ENCODE data around the gene GABRR3.
A peak's percentile ranks its signal among the peaks of the same experiment; 100 is the strongest.
"Not testable (repeated sequence)": the region's sequence is repeated elsewhere in the genome, so short reads cannot be mapped to it uniquely, and the experiment has no call there.

The GABRR3 gene

GRCh38 chr3:98022978-98023820, 11.9 kb downstream of the GABRR3 start:
- peak; percentile 89 for FAIRE-seq
- DNase-seq (ENCODE audit: extremely low spot score, insufficient read length, low read depth), result no peak

DNA sequence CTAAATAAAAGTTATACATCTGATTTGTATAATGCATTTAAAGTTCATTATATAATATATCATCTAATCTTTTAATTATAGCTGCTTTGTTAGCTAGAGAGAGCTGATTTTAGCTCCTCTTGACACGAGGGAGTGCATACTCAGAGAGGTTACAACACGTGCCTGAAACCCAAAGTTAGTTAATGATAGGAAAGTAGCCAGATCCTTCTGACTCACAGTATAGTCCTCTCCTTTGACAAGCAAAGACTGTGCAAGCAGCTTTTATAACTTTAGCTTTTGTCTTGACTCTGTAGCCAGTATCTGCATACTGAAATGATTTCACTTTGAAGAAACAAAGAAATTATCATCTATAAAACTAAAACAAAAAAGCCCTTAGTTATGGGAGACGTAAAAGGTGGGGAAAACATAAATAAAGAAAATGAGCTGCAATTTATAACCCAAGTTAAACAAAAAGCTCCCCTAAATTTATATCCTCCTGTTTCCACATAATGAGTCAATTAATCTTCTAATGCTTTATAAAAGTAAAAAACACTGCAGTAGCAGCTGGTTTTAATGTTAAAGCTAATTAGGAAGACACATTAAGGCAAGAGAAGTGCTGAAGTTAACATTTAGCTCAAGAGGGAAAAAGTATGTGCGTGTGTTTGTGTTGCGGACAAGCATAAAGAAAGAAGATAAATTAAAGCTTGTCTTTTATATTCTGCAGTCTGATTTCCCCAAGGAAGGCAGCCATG, 13.1 kb downstream of the GABRR3 start:
- no peak for DNase-seq (ENCODE audit: extremely low spot score, insufficient read length, low read depth)
- no peak for FAIRE-seq

GRCh38 chr3:98020412-98020811, 14.7 kb downstream of the GABRR3 start:
- no peak for DNase-seq (ENCODE audit: extremely low spot score, insufficient read length, low read depth)
- FAIRE-seq, result no peak

DNA sequence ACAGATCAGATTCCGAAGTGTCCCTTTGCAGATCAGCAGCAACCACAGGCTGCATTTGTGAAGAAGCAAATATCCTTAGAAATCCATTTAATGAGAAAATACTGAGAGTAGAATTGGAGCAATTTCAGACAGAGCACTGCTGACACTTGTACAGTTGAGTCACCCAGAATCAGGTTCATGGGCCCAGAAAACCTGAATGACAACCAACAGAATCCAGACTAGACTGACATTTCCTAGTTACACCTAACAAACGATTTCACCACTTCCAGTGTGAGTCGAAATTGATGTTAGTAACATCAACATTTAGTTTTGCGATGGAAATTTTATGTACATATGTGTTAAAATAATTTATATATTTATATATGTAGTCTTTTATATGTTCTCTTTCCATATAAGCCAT, 16.8 kb downstream of the GABRR3 start:
- no peak for DNase-seq (ENCODE audit: extremely low spot score, insufficient read length, low read depth)
- no peak for FAIRE-seq

DNA sequence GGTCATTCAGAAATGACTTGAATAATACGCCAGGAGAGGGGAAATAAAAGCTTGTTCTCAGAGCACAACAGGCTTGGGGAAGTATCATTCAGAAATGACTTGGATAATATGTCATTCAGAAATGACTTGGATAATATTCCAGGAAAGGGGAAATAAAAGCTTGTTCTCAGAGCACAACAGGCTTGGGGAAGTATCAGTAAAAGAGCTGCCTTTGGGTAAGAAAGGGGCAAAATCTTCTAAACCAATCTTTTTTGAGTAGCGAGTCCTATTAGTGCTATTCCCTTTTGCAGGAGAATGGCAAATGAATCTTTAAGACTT, 20.9 kb downstream of the GABRR3 start:
- no peak for FAIRE-seq
- no peak for DNase-seq (ENCODE audit: extremely low spot score, insufficient read length, low read depth)

DNA sequence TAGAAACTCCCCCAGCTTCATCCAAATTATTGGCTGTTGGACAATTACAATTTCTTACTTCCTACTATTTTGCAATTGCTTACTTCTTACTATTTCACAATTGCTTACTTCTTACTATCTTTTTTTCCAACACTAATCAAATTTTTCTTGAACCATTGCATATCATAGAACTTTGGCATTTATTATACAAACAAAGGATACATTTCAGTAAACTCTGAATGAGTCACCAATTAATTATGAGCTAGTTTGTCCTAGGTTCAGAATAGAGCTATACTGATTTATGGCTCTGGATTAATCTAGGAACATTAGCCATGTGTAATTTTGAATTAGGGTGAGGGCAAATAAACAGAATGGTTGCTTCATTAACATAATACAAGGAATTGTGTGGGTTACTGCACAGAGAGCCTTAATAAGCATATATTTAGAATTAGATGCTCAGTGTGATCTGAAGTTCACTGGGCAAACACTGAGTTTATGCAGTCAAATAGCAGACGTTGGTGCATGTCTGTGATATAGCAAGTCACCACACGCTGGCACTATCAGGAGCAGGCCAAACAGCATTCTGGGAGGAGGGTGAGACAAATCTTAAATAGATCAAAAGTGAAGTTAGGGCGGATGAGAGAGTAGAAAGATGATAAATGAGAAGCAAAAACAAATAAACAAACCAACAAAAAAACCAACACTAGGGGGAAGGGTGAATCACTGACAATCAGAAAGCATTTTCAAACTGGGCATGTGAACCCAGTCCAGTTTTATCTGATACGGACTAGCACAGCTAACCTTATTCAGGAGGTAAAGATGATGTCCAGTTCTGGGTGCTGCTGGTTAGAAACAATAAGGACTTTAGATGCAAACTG, 21.5 kb downstream of the GABRR3 start:
- FAIRE-seq (no peak), DNase-seq (ENCODE audit: extremely low spot score, insufficient read length, low read depth) (no peak)

- FAIRE-seq (no peak), DNase-seq (ENCODE audit: extremely low spot score, insufficient read length, low read depth) (no peak)
Measured at GRCh38 chr3:98012979-98013378, 22.1 kb downstream of the GABRR3 start.

DNA sequence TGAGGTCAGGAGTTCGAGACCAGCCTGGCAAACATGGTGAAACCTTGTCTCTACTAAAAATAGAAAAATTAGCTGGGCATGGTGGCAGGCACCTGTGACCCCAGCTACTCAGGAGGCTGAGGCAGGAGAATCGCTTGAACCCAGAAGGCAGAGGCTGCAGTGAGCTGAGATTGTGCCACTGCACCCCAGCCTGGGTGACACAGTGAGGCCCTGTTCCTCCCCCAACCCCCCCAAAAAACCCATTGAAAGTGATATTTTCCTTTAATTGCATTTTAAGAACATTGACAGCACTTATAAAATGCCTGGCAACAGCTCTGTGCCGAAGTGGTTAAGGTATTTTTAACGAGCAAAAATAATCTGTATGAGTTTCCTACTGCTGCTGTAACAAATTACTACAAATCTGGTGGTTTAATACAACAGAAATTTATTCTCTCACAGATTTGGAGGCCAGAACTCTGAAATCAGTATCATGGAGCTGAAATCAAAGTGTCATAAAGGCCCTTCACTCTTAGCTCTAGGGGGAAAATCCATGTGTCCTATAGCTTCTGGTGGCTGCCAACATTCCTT, 24.1 kb downstream of the GABRR3 start:
- not testable (repeated sequence) for FAIRE-seq; DNase-seq (ENCODE audit: extremely low spot score, insufficient read length, low read depth)

DNA sequence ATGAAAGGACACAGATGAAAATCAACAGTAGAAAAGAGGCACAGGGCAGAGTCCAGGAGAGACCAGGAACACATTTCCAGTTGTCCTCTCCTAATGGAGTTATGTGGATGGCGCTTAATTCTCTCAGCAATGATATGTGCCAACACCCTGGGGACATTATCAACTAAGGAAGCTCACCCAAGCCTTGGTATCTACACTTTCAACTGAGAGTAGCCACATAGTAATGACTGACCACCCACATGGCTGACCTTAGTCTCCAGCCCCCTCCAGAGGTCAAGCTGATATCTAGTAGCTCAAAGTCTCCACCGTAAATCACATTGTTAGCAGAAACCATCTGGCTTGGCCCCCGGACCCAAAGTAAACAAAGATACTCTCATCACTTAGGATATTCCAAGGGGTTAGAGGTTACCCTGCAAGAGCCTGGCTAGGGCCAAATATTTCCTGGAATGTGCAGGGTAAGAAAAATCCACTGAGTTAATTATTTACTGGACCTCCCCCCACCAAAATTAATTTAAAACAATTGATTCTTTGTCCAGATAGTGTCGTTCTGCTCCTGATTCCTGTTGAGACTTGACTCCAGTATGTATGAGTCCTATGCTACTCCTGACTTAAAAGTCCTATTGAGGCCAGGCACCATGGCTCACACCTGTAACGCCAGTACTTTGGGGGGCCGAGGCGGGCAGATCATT, 24.8 kb downstream of the GABRR3 start:
- FAIRE-seq, result no peak
- DNase-seq (ENCODE audit: extremely low spot score, insufficient read length, low read depth), result no peak

- FAIRE-seq (peak; percentile 52), DNase-seq (ENCODE audit: extremely low spot score, insufficient read length, low read depth) (no peak)
Measured at GRCh38 chr3:98008855-98009254, 26.3 kb downstream of the GABRR3 start.

GRCh38 chr3:98005438-98005837, 29.7 kb downstream of the GABRR3 start:
- no peak for DNase-seq (ENCODE audit: extremely low spot score, insufficient read length, low read depth)
- no peak for FAIRE-seq

DNA sequence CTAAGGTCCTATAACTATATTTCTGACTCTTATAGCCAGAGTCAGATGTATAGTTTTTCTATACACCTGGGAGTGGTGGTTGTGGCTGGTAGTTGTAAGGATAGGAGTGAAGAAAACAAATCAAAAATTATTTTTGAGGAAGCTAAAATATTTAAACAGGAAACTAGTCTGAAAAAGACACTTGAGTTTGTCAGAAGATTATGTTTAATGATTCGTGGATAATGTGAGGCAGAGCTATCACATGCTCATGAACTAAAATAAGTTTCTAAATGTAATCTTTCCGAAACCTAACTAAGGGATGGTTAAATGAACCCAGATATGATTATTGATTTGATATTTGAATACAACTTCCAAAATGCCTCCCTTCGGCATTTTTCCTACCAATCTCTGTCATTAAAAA, 30.4 kb downstream of the GABRR3 start:
- FAIRE-seq (no peak), DNase-seq (ENCODE audit: extremely low spot score, insufficient read length, low read depth) (no peak)

DNA sequence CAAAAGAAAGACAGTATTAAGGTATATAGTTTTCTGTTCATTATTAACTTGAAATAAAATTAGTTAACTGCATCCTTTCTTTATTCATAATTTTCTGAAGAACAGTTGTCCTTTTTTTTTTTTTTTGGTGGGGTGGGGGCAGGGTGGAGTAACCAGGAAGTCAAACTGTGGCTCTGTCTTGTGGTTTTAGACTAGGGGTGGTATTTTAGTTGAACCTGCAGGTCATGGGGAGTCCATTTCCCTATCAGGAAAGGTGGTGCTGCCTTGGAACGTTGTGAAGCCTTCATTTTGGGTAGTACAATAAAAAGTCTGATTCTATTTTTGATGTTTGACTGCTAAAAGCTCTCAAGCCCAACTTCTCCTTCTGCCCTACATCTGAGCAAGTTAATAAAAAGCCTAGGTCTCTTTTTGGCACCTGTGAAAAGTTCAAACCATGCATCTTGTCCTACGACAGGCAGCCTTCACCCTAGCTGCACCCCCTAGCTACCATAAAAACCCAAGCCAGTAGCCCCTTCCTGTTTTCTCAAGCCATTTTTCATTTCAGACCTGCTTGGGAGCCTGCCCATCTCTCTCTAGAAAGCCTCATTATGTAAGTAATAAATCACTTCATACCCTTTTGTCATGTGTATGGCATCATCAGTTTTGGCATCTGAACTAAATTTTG, 31.7 kb downstream of the GABRR3 start:
- DNase-seq (ENCODE audit: extremely low spot score, insufficient read length, low read depth) (no peak), FAIRE-seq (peak; percentile 73)

GRCh38 chr3:98002717-98003116, 32.4 kb downstream of the GABRR3 start:
- DNase-seq (ENCODE audit: extremely low spot score, insufficient read length, low read depth) (no peak), FAIRE-seq (no peak)

GRCh38 chr3:97999994-98000393, 35.1 kb downstream of the GABRR3 start:
- DNase-seq (ENCODE audit: extremely low spot score, insufficient read length, low read depth) (no peak), FAIRE-seq (no peak)

DNA sequence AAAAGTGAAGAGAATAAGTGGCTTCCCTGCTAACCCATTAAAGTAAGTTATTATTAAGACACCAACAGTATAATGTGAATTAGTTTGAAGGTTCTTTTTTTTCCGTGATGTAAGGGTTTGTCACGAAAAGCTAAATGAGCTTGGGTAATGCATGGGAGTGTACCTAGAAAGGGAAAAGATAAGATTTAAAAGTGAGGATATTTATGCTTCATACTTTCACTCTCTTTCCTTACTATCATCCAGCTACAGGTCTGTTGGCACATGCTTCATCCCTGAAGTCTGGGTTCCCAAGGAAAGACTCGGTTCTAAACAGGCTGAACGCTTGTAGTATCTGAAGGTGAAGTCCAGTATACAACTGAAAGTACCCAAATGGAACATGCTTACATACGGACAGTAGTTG, 36.0 kb downstream of the GABRR3 start:
- no peak for FAIRE-seq
- no peak for DNase-seq (ENCODE audit: extremely low spot score, insufficient read length, low read depth)

- DNase-seq (ENCODE audit: extremely low spot score, insufficient read length, low read depth) (no peak), FAIRE-seq (no peak)
Measured at GRCh38 chr3:97996988-97997387, 38.1 kb downstream of the GABRR3 start.

DNA sequence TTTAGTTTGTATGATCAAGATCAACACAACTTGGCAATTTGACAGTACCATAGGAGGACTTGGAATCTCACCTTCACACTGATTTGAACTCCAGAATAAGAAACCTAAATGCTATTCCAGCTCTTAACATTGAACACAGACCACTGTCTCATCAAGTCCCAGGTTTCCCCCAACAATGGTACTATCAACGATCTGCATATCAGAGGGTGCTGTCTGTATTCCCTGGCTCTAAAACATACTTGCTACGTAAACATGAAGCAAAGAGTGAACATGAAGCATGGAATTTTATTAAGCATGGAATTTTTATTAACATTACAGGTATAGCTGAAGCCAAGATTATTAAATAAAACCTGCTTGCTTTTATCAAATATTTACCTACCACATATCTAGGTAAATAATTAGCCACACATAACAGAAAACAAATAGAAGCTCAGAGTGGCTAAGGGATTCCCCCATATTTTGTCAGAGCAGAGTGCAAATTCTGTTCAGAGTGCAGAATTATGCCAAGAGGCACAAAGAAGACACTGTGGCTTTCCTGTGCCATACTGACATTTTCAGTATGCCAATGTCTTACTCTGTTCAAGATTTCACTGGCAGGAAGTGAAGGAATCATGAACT, 40.7 kb downstream of the GABRR3 start:
- DNase-seq (ENCODE audit: extremely low spot score, insufficient read length, low read depth) (no peak), FAIRE-seq (no peak)

- DNase-seq (ENCODE audit: extremely low spot score, insufficient read length, low read depth), result no peak
Measured at GRCh38 chr3:97993526-97993925, 41.6 kb downstream of the GABRR3 start.

More at GRCh38 chr3:97993526-97993925, 41.6 kb downstream of the GABRR3 start:
- FAIRE-seq, result no peak

All from GM18507 (cell line).